22Rv1 (cell line): ENCODE results near the gene HSPA12A.

ENCODE experiments used
- CTCF ChIP-seq: fragments of 450-650 bp; IDR thresholded peaks from 2 replicates; pipeline ENCODE4 v1.5.1; 2017; ENCODE audit warnings: mild to moderate bottlenecking
- ZFX ChIP-seq: fragments of 450-650 bp; IDR thresholded peaks from 2 replicates; pipeline ENCODE4 v1.6.1; 2017; ENCODE audit warnings: antibody characterized with exemption, borderline replicate concordance

GRCh38 chr10:116633216-116633600 lies 109.2 kb downstream of the HSPA12A start:
- no peak for TF ChIP-seq CTCF
- no peak for TF ChIP-seq ZFX
